Measurements from ENCODE around the gene DXO. TPM values are rescaled to one million over a fixed set of nuclear protein-coding genes. Genes with fewer than 3 reads are reported as not detected.

The DXO gene
- total RNA-seq, 1 experiment from 2014 or later, result 38.1 TPM

DNA sequence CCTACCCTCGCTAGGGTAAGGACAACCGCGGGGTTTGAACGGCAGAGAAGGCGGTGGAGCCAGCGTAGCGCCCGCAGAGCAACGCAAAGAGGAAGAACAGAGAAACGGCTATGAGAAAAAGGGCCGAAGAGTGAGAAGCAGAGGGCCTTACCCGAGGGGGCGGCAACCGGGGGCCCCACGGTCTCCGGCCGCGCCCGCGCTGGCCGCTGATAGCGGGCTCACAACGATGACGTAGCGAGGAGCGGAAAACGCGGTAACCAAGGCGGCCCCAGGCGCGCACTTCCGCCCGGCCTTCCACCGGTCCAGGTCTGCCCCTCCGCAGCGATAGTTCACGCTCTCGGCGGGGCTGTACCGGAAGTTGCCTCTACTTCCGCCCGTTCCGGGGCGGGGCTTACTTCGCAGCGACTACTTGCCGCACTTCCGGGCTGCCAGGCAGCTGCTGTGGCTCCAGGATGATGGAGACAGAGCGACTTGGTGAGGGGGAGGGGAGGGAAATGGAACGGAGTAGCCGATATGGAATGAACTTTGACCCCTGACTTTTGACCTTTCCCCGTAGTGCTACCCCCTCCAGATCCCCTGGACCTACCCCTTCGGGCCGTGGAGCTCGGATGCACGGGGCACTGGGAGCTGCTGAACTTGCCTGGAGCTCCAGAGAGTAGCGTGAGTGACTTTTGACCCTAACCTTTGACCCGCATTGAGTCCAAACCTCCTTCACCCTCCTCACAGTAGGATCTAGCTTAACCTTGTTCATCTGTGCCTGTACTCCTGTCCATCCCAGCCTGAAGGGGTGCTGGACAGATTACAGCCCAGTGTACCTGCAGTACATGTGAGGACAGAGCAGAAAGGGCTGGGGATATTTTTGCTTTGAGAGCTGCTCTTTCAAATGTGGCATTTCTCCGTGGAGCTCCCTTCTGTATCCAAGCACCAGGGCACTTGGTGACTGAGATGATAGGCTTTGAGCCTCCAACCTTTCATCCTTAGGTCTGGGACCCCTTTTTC lies 12.9 kb downstream of the DXO start, which contains the start of the genes NELFE and SKIC2:
Gene NELFE, minus strand, starts transcription at position 231 of the 999 bp plus-strand sequence. CDS start 525 bp downstream, outside the sequence.
Gene SKIC2, plus strand, starts transcription at position 435 of the 999 bp plus-strand sequence. Its CDS starts 18 bp downstream, at position 453.
- CTCF ChIA-PET, result interaction anchor here (0.5 kb wide), 1 partner anchor 138 kb away, joined by 6 read pairs; no protein-coding TSS in a partner anchor
- DNase-seq (ENCODE audit: low read depth, low spot score) (peak; percentile 92), ATAC-seq (peak; percentile 100)
- in situ Hi-C loops (cut with HindIII; ENCODE audit: low pct_unique_long_range_greater_than_20kb, low sequenced_read_pairs) (no loop called here), intact Hi-C loops (cut with micrococcal nuclease; ENCODE audit: unreplicated experiment) (no loop called here)
- TSS peak; percentile 81 for BruUV-seq (replicated peaks)
- POLR2A ChIA-PET, result interaction anchor here (0.6 to 1.3 kb wide), 5 partner anchors 10 to 44 kb away, joined by 3 to 9 read pairs (median 4); partner anchors contain the start of gene DXO
- TF ChIP-seq, protein P1, sequence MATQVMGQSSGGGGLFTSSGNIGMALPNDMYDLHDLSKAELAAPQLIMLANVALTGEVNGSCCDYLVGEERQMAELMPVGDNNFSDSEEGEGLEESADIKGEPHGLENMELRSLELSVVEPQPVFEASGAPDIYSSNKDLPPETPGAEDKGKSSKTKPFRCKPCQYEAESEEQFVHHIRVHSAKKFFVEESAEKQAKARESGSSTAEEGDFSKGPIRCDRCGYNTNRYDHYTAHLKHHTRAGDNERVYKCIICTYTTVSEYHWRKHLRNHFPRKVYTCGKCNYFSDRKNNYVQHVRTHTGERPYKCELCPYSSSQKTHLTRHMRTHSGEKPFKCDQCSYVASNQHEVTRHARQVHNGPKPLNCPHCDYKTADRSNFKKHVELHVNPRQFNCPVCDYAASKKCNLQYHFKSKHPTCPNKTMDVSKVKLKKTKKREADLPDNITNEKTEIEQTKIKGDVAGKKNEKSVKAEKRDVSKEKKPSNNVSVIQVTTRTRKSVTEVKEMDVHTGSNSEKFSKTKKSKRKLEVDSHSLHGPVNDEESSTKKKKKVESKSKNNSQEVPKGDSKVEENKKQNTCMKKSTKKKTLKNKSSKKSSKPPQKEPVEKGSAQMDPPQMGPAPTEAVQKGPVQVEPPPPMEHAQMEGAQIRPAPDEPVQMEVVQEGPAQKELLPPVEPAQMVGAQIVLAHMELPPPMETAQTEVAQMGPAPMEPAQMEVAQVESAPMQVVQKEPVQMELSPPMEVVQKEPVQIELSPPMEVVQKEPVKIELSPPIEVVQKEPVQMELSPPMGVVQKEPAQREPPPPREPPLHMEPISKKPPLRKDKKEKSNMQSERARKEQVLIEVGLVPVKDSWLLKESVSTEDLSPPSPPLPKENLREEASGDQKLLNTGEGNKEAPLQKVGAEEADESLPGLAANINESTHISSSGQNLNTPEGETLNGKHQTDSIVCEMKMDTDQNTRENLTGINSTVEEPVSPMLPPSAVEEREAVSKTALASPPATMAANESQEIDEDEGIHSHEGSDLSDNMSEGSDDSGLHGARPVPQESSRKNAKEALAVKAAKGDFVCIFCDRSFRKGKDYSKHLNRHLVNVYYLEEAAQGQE (IDR thresholded peaks at IDR 0.05; ENCODE audit: insufficient read depth in 1 of 2, low read depth in 2 of 2, low read length in 1 of 2), result peak in 1 of 2 experiments; percentile 48; a peak in 1 of 4 replicates
- no peak for TF ChIP-seq TCF7L2 (IDR thresholded peaks at IDR 0.05; ENCODE audit: low read depth, low read length)
- TF ChIP-seq POLR2AphosphoS5 (IDR thresholded peaks at IDR 0.05; ENCODE audit: low read depth, low read length), result peak; percentile 93
- TF ChIP-seq, protein P2, sequence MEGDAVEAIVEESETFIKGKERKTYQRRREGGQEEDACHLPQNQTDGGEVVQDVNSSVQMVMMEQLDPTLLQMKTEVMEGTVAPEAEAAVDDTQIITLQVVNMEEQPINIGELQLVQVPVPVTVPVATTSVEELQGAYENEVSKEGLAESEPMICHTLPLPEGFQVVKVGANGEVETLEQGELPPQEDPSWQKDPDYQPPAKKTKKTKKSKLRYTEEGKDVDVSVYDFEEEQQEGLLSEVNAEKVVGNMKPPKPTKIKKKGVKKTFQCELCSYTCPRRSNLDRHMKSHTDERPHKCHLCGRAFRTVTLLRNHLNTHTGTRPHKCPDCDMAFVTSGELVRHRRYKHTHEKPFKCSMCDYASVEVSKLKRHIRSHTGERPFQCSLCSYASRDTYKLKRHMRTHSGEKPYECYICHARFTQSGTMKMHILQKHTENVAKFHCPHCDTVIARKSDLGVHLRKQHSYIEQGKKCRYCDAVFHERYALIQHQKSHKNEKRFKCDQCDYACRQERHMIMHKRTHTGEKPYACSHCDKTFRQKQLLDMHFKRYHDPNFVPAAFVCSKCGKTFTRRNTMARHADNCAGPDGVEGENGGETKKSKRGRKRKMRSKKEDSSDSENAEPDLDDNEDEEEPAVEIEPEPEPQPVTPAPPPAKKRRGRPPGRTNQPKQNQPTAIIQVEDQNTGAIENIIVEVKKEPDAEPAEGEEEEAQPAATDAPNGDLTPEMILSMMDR (IDR thresholded peaks at IDR 0.05), result no peak
- TF ChIP-seq SIN3A (IDR thresholded peaks at IDR 0.05; ENCODE audit: borderline replicate concordance, insufficient read depth, low read depth, low read length), result peak; percentile 95; the same call in 1 of the 2 replicates
- Histone ChIP-seq H3K9me3 (ENCODE audit: control insufficient read depth, insufficient read depth, low read depth, low read length) (no peaks in the 10 kb centered on the region), H3K4me1 (ENCODE audit: control insufficient read depth, insufficient read depth, low read length) (peaks cover 18% of the 10 kb centered on the region), H3K27ac (ENCODE audit: low read length) (peak within 1 kb of the TSS; percentile 99), H3K27me3 (ENCODE audit: control insufficient read depth, insufficient read depth, low read length) (no peaks in the 10 kb centered on the region), H3K36me3 (ENCODE audit: control insufficient read depth, insufficient read depth, low read length) (peaks cover 21% of the 10 kb centered on the region), H3K4me3 (ENCODE audit: low read depth in 2 of 2, low read length in 2 of 2) (peak within 1 kb of the TSS; percentile 74 to 100)

DNA sequence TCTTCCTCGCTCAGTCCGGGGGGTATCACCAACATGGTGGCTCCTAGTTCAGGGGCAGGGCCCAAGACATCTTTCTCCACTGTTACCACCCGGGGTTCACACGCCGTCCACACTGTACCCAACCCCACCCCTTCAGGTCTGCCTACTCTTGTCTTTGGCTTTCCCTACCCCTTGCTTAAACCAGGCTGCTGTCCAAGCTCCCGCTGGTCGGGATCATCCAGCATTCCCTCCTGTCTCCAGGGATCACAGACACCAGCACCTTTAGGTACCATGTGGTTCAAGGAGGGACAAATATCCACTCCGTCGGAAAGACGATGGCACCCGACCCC lies 13.6 kb downstream of the DXO start:
- Histone ChIP-seq H3K36me3 (ENCODE audit: control insufficient read depth, insufficient read depth, low read length) (peaks cover 23% of the 10 kb centered on the region), H3K27me3 (ENCODE audit: control insufficient read depth, insufficient read depth, low read length) (no peaks in the 10 kb centered on the region), H3K4me3 (ENCODE audit: low read depth in 2 of 2, low read length in 2 of 2) (peak overlapping the region; percentile 74 to 100), H3K4me1 (ENCODE audit: control insufficient read depth, insufficient read depth, low read length) (peaks cover 18% of the 10 kb centered on the region), H3K27ac (ENCODE audit: low read length) (peak overlapping the region; percentile 96), H3K9me3 (ENCODE audit: control insufficient read depth, insufficient read depth, low read depth, low read length) (no peaks in the 10 kb centered on the region)
- ChIA-PET POLR2A (interaction anchor here (0.6 to 1.3 kb wide), 3 partner anchors 9 to 16 kb away, joined by 3 to 9 read pairs (median 4); partner anchors contain the start of gene DXO), CTCF (interaction anchor here (0.5 kb wide), 1 partner anchor 138 kb away, joined by 6 read pairs; no protein-coding TSS in a partner anchor)
- peak; percentile 31 for ATAC-seq
- TF ChIP-seq POLR2AphosphoS5 (IDR thresholded peaks at IDR 0.05; ENCODE audit: low read depth, low read length), result no peak
- TF ChIP-seq TCF7L2 (IDR thresholded peaks at IDR 0.05; ENCODE audit: low read depth, low read length), result no peak
- TF ChIP-seq, protein P1 (IDR thresholded peaks at IDR 0.05; ENCODE audit: insufficient read depth in 1 of 2, low read depth in 2 of 2, low read length in 1 of 2), result no peak
- TF ChIP-seq, protein P2 (IDR thresholded peaks at IDR 0.05), result no peak
- TF ChIP-seq SIN3A (IDR thresholded peaks at IDR 0.05; ENCODE audit: borderline replicate concordance, insufficient read depth, low read depth, low read length), result no peak
- no peak for DNase-seq (ENCODE audit: low read depth, low spot score)
- intact Hi-C loops (cut with micrococcal nuclease; ENCODE audit: unreplicated experiment) (no loop called here), in situ Hi-C loops (cut with HindIII; ENCODE audit: low pct_unique_long_range_greater_than_20kb, low sequenced_read_pairs) (no loop called here)
- no TSS peak for BruUV-seq (replicated peaks)
